GM10248 (cell line): ENCODE measurements around the gene RCBTB1.

Experiments used
- CTCF ChIA-PET: fragments of 300-600 bp; sonication (Branson Sonifier 250); formaldehyde crosslinking; extraction: SDS; loops from one replicate; lab custom pipeline; 2021; ENCODE audit warnings: antibody characterized with exemption; lab: Yijun Ruan, JAX
- POLR2A ChIA-PET: fragments of 350-650 bp; sonication (Branson Sonifier 250); formaldehyde crosslinking; extraction: SDS; loops from one replicate; lab custom pipeline; 2020; ENCODE audit warnings: antibody characterized with exemption; lab: Yijun Ruan, JAX
- DNase-seq: peaks from one replicate; pipeline ENCODE4 v3.0.0; 2012; ENCODE audit errors: extremely low spot score
- CTCF ChIP-seq: IDR thresholded peaks from 2 replicates; pipeline ENCODE4 v1.5.1; 2012; ENCODE audit warnings: mild to moderate bottlenecking, low read depth; ENCODE audit errors: extremely low read depth, missing control alignments, control extremely low read depth

The RCBTB1 gene

DNA sequence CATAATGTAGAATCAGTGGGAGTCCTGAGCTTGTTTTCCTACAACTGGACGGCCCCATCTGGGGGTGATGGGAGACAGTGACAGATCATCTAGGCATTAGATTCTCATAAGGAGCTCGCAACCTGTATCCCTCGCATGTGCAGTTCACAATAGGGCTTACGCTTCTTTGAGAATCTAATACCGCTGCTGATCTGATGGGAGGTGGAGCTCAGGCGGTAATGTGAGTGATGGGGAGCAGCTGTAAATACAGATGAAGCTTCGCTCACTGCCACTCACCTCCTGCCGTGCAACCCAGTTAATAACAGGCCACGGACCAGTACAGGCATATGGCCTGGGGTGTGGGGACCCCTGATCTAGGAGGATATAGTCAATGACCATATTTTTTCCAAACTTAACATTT, 38.8 kb downstream of the RCBTB1 start:
- CTCF ChIA-PET = interaction anchor here (1.0 kb wide), 1 partner anchor 18 kb away, joined by 3 read pairs; no protein-coding TSS in a partner anchor
- POLR2A ChIA-PET = no interaction called here
- no peak for DNase-seq
- TF ChIP-seq CTCF = no peak

DNA sequence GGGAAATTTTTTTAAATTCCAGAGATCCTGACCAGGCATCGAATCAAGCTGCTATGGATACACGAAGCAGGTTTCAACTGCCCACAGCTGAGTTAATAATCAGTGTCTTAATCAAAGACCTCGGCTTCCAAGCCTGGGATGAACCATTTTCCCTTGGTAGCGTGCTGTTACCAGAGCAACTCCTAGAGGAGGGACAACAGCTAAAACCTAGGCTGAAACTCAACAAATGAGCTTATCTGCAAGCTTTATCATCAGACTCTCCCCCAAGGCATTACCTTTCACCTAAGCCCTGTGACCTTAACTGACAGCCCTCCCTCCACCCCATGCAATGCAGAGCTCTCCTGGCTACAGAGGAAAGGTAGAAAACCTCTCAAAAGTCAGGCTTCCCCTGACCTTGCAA, 39.7 kb downstream of the RCBTB1 start:
- ChIA-PET CTCF (interaction anchor here (0.8 kb wide), 1 partner anchor 29 kb away, joined by 3 read pairs; no protein-coding TSS in a partner anchor), POLR2A (no interaction called here)
- DNase-seq = no peak
- TF ChIP-seq CTCF = no peak

GRCh38 chr13:49543656-49544055, 41.7 kb downstream of the RCBTB1 start:
- DNase-seq = no peak
- TF ChIP-seq CTCF = no peak
- POLR2A ChIA-PET = interaction anchor here (0.6 kb wide), 1 partner anchor 86 kb away, joined by 7 read pairs; no protein-coding TSS in a partner anchor
- CTCF ChIA-PET = no interaction called here

GRCh38 chr13:49540552-49540951, 44.8 kb downstream of the RCBTB1 start:
- ChIA-PET CTCF (no interaction called here), POLR2A (no interaction called here)
- no peak for DNase-seq

DNA sequence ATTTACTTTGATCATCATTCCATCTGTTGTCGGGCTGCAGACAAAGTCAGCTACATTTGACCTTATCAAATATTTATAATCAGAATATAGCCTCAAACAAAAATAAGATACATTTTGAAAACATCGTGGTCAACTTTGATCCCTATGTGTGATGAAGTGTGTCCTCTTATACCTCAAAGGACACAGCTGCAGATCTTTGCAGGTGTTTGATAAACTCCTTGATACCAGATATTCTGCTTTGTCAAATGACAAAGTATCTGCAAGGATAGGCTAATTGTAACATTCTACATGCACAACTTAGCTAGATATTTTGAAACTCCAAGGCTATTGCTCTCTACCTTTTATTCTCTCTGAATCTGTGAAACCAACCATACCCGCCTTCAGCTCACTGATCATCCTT, 45.6 kb downstream of the RCBTB1 start:
- no peak for DNase-seq

More at GRCh38 chr13:49540552-49540951, 44.8 kb downstream of the RCBTB1 start:
- TF ChIP-seq CTCF = no peak

DNA sequence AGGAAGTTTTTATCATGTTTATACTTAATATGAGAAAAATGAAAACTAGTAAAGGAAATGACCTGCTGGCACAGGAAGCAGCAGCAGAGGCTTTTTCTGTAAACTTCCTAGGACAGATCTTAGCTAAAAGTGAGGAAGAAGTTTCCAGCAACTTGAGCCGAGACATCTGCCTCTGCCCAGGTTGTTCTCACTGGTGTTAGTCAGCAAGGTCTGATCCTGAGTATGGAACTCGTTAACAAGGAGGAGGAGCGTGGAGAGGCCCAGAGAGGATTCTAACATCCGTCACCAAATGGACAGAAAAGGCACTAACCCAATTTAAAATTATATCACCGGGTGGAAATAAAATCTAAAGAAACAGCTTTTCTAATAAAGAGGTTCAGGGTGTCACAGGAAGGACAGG, 46.0 kb downstream of the RCBTB1 start:
- ChIA-PET CTCF (interaction anchor here (0.8 to 1.2 kb wide), 2 partner anchors 37 to 48 kb away, joined by 3 read pairs; no protein-coding TSS in a partner anchor), POLR2A (interaction anchor here (0.7 kb wide), 1 partner anchor 84 kb away, joined by 3 read pairs; no protein-coding TSS in a partner anchor)
- TF ChIP-seq CTCF = no peak
- no peak for DNase-seq

More for the DNA sequence above, 45.6 kb downstream of the RCBTB1 start:
- ChIA-PET POLR2A (no interaction called here), CTCF (interaction anchor here (0.8 to 1.2 kb wide), 2 partner anchors 37 to 48 kb away, joined by 3 read pairs; no protein-coding TSS in a partner anchor)
- no peak for TF ChIP-seq CTCF
